Upper lobe of right lung (tissue), 1 donor: Measurements from ENCODE around the gene B3GNT8. TPM values are rescaled to one million over a fixed set of nuclear protein-coding genes. Genes with fewer than 3 reads are reported as not detected.
A peak's percentile ranks its signal among the peaks of the same experiment; 100 is the strongest.

Experiments used
- ATAC-seq: fragments of 200-7000 bp; cut with Tn5 transposase; one replicate; pipeline ENCODE4 v1.9.1; 2020; ENCODE audit warnings: mild to moderate bottlenecking, moderate library complexity
- DNase-seq: peaks from one replicate; pipeline ENCODE4 v3.0.0-alpha.2; 2020
- H3K27ac ChIP-seq: fragments of 200-600 bp; one replicate; pipeline ENCODE4 v1.8.0; 2022
- H3K27me3 ChIP-seq: fragments of 200-600 bp; one replicate; pipeline ENCODE4 v1.8.0; 2022; ENCODE audit warnings: mild to moderate bottlenecking
- H3K36me3 ChIP-seq: fragments of 200-600 bp; one replicate; pipeline ENCODE4 v1.8.0; 2022
- H3K4me1 ChIP-seq: fragments of 200-600 bp; one replicate; pipeline ENCODE4 v1.8.0; 2022
- H3K4me3 ChIP-seq: fragments of 200-600 bp; one replicate; pipeline ENCODE4 v1.8.0; 2022; ENCODE audit warnings: mild to moderate bottlenecking
- H3K9me3 ChIP-seq: fragments of 200-600 bp; one replicate; pipeline ENCODE4 v1.8.0; 2022
- intact Hi-C: fragments of 100-400 bp; cut with DNase I; formaldehyde crosslinking; loops from one replicate; pipeline ENCODE4 v1.11.0; 2022
- total RNA-seq: library from RNA; stranded (reverse); fragmentation: NEBNext Ultra II Directional; extraction: Animal tissue kit (Norgen Biotek cat#: 25700); gene quantifications from one replicate; pipeline ENCODE4 v1.2.1, GENCODE V29; 2021
- TF ChIP-seq, protein P1 (sequence below): fragments of 200-600 bp; IDR thresholded peaks from one replicate; pipeline ENCODE4 v1.8.0; 2022; ENCODE audit warnings: antibody characterized with exemption
- donor health status: DM: no; HTN: yes; CAD: no; lungs with severe emphysema.

B3GNT8 gene
- total RNA-seq, 1 donor from 2014 or later, result 31.3 TPM

DNA sequence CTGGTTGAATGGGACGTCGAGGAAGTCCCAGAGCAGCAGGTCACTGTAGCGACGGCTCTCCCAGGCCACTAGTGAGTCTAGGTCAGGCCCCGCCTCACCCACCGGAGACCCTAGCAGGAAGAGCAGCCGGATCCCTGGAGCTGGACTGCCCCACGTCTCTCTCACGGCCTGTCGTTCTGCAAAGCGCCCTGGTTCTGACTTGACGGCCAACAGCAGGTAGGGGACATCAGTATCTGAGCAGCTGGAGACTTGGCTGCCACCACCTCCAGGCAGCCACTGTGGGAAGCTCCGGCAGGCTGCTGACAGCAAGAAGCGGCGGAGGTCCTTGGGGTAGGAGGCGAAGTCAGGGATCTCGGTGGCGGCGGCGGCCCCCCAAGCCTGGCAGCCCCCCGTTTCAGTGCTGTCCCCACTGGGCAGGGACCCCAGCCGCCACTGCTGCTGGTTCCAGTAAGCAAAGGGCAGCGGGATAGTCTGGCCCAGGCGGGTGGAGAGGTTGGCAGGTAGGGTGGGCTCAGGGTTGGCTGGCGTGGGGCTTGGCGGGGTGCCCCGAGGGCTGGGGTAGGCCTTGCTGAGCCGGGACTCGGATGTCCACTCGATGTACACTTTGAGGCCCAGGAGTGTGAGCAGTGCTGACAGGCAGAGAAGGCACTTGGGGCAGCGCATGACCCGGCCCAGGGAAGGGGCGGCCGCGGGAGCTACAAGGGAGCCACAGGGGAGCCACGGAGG lies 895 bp downstream of the B3GNT8 start:
- Histone ChIP-seq H3K9me3 (no peaks in the 10 kb centered on the region), H3K4me3 (peak overlapping the region; percentile 68), H3K36me3 (peaks cover 48% of the 10 kb centered on the region), H3K27ac (peak overlapping the region; percentile 87), H3K27me3 (no peaks in the 10 kb centered on the region), H3K4me1 (peaks cover 41% of the 10 kb centered on the region)
- no peak for DNase-seq
- TF ChIP-seq, protein P1, sequence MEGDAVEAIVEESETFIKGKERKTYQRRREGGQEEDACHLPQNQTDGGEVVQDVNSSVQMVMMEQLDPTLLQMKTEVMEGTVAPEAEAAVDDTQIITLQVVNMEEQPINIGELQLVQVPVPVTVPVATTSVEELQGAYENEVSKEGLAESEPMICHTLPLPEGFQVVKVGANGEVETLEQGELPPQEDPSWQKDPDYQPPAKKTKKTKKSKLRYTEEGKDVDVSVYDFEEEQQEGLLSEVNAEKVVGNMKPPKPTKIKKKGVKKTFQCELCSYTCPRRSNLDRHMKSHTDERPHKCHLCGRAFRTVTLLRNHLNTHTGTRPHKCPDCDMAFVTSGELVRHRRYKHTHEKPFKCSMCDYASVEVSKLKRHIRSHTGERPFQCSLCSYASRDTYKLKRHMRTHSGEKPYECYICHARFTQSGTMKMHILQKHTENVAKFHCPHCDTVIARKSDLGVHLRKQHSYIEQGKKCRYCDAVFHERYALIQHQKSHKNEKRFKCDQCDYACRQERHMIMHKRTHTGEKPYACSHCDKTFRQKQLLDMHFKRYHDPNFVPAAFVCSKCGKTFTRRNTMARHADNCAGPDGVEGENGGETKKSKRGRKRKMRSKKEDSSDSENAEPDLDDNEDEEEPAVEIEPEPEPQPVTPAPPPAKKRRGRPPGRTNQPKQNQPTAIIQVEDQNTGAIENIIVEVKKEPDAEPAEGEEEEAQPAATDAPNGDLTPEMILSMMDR, result no peak
- intact Hi-C loops, result no loop called here
- ATAC-seq, result peak; percentile 18

DNA sequence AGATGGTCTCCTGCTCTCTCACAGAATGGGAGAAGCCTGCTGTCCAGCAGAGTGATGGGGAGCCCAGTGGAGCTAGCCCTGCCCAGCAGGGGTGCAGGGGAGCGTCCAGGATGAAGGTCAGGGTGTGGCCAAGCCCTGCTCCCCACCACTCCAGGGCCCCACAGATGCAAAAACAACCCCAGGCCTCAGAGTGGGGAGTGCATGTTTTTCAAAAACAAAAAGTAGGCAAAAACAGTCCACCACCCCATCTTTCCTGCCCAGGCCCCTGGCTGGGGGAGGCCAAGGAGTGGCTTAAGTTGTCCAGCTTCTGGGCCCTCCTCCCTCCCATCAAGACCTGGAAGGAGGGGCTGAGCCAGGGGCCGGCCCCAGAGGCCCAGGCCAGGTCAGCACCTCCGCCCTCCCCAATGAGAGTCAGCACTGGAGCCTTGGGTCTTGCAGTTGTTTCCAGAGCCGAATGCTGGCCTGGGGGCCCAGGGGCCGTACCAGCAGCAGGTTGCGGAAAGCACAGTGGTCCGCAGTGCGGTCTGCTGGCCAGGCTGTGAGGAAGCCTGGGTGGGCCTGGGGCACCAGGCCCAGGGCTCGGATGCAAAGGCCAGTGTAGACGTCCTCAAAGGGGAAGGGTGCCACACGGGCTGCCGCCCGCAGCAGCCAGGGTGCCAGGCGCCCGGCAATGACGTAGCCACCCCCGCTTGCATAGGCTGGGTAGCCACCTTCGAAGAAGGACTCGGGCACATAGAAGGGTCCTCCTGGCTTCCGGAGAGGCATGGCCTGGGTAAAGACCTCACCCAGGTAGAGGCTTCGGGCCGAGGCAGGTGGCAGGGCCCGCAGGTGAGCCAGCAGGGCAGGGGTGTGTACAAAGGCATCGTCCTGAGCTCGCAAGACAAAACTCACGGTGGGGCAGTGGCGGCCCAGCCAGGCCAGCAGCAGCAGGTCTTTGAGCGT lies 1.7 kb downstream of the B3GNT8 start:
- intact Hi-C loops, result no loop called here
- TF ChIP-seq, protein P1, result no peak
- Histone ChIP-seq H3K27ac (peak overlapping the region; percentile 87), H3K9me3 (no peaks in the 10 kb centered on the region), H3K4me3 (peak overlapping the region; percentile 68), H3K27me3 (no peaks in the 10 kb centered on the region), H3K4me1 (peaks cover 46% of the 10 kb centered on the region), H3K36me3 (peaks cover 51% of the 10 kb centered on the region)
- no peak for DNase-seq
- peak; percentile 7 for ATAC-seq

- H3K27me3 ChIP-seq, result no peaks in the 10 kb centered on the region
- intact Hi-C loops, result no loop called here
- TF ChIP-seq, protein P1, result no peak
- DNase-seq, result no peak
- H3K36me3 ChIP-seq, result peaks cover 59% of the 10 kb centered on the region
- peak overlapping the region; percentile 87 for H3K27ac ChIP-seq
- no peaks in the 10 kb centered on the region for H3K9me3 ChIP-seq
- ATAC-seq, result peak; percentile 1
- peak overlapping the region; percentile 68 for H3K4me3 ChIP-seq
- peaks cover 53% of the 10 kb centered on the region for H3K4me1 ChIP-seq
These were observed 2.6 kb downstream of the B3GNT8 start for GRCh38 chr19:41424335-41425173.

DNA sequence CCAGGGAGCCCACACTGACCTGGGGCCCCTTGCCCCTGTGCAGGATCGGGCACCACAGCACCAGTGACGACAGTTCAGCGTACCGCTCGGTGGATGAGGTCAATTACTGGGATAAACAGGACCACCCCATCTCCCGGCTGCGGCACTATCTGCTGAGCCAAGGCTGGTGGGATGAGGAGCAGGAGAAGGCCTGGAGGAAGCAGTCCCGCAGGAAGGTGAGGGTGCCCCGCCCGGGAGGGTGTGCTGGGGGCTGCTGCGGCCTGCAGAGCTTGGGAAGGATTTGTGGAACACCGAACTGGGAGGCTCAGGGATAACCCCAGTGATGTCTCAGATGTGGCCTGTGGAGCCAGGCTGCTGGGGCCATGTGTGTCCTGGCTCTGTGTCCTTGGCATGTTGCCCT lies 4.2 kb downstream of the B3GNT8 start:
- Histone ChIP-seq H3K36me3 (peaks cover 75% of the 10 kb centered on the region), H3K9me3 (no peaks in the 10 kb centered on the region), H3K27ac (no peak overlapping the region), H3K27me3 (no peaks in the 10 kb centered on the region), H3K4me3 (no peak overlapping the region), H3K4me1 (peaks cover 45% of the 10 kb centered on the region)
- no peak for DNase-seq
- TF ChIP-seq, protein P1, result no peak
- no peak for ATAC-seq
- intact Hi-C loops, result no loop called here

- intact Hi-C loops, result no loop called here
- Histone ChIP-seq H3K9me3 (no peaks in the 10 kb centered on the region), H3K27ac (no peak overlapping the region), H3K36me3 (peaks cover 78% of the 10 kb centered on the region), H3K27me3 (no peaks in the 10 kb centered on the region), H3K4me1 (peaks cover 40% of the 10 kb centered on the region), H3K4me3 (no peak overlapping the region)
- ATAC-seq (no peak), DNase-seq (no peak)
- TF ChIP-seq, protein P1, result no peak
These were observed 4.7 kb downstream of the B3GNT8 start for GRCh38 chr19:41422456-41422855.
